Measurements from ENCODE around the gene HEATR5B. TPM values are rescaled to one million over a fixed set of nuclear protein-coding genes. Genes with fewer than 3 reads are reported as not detected.

The HEATR5B gene
- total RNA-seq, 2 experiments from 2014 or later, result 15.2 to 18.2 TPM

- ChIA-PET CTCF (no interaction called here), POLR2A (no interaction called here)
- no peaks in the 10 kb centered on the region for H3K27me3 Mint-ChIP-seq
- TF ChIP-seq, protein P1, sequence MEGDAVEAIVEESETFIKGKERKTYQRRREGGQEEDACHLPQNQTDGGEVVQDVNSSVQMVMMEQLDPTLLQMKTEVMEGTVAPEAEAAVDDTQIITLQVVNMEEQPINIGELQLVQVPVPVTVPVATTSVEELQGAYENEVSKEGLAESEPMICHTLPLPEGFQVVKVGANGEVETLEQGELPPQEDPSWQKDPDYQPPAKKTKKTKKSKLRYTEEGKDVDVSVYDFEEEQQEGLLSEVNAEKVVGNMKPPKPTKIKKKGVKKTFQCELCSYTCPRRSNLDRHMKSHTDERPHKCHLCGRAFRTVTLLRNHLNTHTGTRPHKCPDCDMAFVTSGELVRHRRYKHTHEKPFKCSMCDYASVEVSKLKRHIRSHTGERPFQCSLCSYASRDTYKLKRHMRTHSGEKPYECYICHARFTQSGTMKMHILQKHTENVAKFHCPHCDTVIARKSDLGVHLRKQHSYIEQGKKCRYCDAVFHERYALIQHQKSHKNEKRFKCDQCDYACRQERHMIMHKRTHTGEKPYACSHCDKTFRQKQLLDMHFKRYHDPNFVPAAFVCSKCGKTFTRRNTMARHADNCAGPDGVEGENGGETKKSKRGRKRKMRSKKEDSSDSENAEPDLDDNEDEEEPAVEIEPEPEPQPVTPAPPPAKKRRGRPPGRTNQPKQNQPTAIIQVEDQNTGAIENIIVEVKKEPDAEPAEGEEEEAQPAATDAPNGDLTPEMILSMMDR (IDR thresholded peaks at IDR 0.05), result no peak
- intact Hi-C loops (cut with micrococcal nuclease), result no loop called here
- H3K4me1 Mint-ChIP-seq (ENCODE audit: low read depth), result no peaks in the 10 kb centered on the region
- H3K9me3 Mint-ChIP-seq, result no peaks in the 10 kb centered on the region
- peaks cover 17% of the 10 kb centered on the region for H3K36me3 Mint-ChIP-seq (ENCODE audit: low read depth)
- no peak overlapping the region for H3K27ac Mint-ChIP-seq
- no peak for ATAC-seq
- no peak for DNase-seq
- H3K4me3 Mint-ChIP-seq, result no peak overlapping the region
These were observed 23.7 kb downstream of the HEATR5B start for GRCh38 chr2:37060446-37060845.

- no peak for ATAC-seq
- intact Hi-C loops (cut with micrococcal nuclease), result no loop called here
- no peak for DNase-seq
- Mint-ChIP-seq H3K4me3 (no peak overlapping the region), H3K36me3 (ENCODE audit: low read depth) (peaks cover 17% of the 10 kb centered on the region), H3K4me1 (ENCODE audit: low read depth) (no peaks in the 10 kb centered on the region), H3K27ac (no peak overlapping the region), H3K27me3 (no peaks in the 10 kb centered on the region), H3K9me3 (no peaks in the 10 kb centered on the region)
- POLR2A ChIA-PET, result no interaction called here
- TF ChIP-seq, protein P1 (IDR thresholded peaks at IDR 0.05), result no peak
- CTCF ChIA-PET, result no interaction called here
These were observed 24.3 kb downstream of the HEATR5B start for GRCh38 chr2:37059841-37060240.

DNA sequence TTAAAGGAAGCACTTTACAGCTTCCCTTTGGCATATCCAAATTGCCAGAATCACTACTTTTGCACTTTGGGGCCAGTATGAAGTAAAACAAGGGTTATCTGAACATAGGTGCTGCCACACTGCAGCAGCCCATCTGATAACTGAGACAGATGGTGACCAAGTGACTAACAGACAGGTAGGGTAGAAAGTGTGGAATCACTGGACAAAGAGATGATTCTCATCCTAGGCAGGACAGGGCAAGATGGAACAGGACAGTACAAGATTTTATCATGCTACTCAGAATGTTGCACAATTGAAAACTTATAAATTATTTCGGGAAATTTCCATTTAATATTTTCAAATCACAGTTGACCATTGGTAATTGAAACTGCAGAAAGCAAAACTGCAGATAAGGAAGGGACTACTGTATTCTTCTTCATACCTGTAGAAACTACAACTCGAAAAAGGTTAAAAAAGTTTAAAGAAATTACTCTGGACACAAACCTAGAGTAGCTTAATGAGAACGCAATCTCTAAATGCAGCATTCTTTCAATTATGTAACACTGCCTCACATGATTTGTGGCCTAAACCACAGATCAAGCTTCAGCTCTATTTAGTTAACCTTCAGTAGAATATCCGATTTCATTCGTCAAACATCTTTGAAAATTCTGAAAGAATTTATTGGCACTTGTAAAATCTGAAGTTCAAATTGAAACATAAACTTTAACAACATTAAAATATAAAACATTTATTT lies 31.4 kb downstream of the HEATR5B start:
- TF ChIP-seq, protein P1 (IDR thresholded peaks at IDR 0.05), result no peak
- ATAC-seq (no peak), DNase-seq (no peak)
- ChIA-PET POLR2A (no interaction called here), CTCF (no interaction called here)
- Mint-ChIP-seq H3K27ac (no peak overlapping the region), H3K9me3 (no peaks in the 10 kb centered on the region), H3K4me1 (ENCODE audit: low read depth) (no peaks in the 10 kb centered on the region), H3K36me3 (ENCODE audit: low read depth) (peaks cover 18% of the 10 kb centered on the region), H3K27me3 (no peaks in the 10 kb centered on the region), H3K4me3 (no peak overlapping the region)
- intact Hi-C loops (cut with micrococcal nuclease), result no loop called here

- POLR2A ChIA-PET, result no interaction called here
- H3K4me1 Mint-ChIP-seq (ENCODE audit: low read depth), result no peaks in the 10 kb centered on the region
These were observed 44.6 kb downstream of the HEATR5B start for GRCh38 chr2:37039580-37039979.

GRCh38 chr2:37037771-37038170 lies 46.4 kb downstream of the HEATR5B start:
- H3K9me3 Mint-ChIP-seq, result no peaks in the 10 kb centered on the region
- ChIA-PET CTCF (interaction anchor here (1.0 kb wide), 1 partner anchor 19 kb away, joined by 4 read pairs; no protein-coding TSS in a partner anchor), POLR2A (no interaction called here)

More at GRCh38 chr2:37039580-37039979, 44.6 kb downstream of the HEATR5B start:
- ATAC-seq (no peak), DNase-seq (no peak)
- H3K27me3 Mint-ChIP-seq, result no peaks in the 10 kb centered on the region
- no peaks in the 10 kb centered on the region for H3K9me3 Mint-ChIP-seq
- H3K4me3 Mint-ChIP-seq, result no peak overlapping the region
- H3K27ac Mint-ChIP-seq, result no peak overlapping the region
- intact Hi-C loops (cut with micrococcal nuclease), result no loop called here
- TF ChIP-seq, protein P1 (IDR thresholded peaks at IDR 0.05), result no peak
- CTCF ChIA-PET, result interaction anchor here (0.9 kb wide), 1 partner anchor 57 kb away, joined by 4 read pairs; no protein-coding TSS in a partner anchor
- peaks cover 7% of the 10 kb centered on the region for H3K36me3 Mint-ChIP-seq (ENCODE audit: low read depth)

More at GRCh38 chr2:37037771-37038170, 46.4 kb downstream of the HEATR5B start:
- no peak overlapping the region for H3K27ac Mint-ChIP-seq
- no peak for ATAC-seq
- H3K4me3 Mint-ChIP-seq, result no peak overlapping the region
- no peak for DNase-seq
- TF ChIP-seq, protein P1 (IDR thresholded peaks at IDR 0.05), result no peak
- H3K4me1 Mint-ChIP-seq (ENCODE audit: low read depth), result no peaks in the 10 kb centered on the region
- intact Hi-C loops (cut with micrococcal nuclease), result no loop called here
- peaks cover 9% of the 10 kb centered on the region for H3K36me3 Mint-ChIP-seq (ENCODE audit: low read depth)
- H3K27me3 Mint-ChIP-seq, result no peaks in the 10 kb centered on the region

Measured in activated CD8-positive, alpha-beta T cell treated with anti-CD3 and anti-CD28 coated beads for 36 hours (primary cell).